Left lung (tissue), 10 donors: ENCODE measurements around the gene RFT1. TPM values are rescaled to one million over a fixed set of nuclear protein-coding genes. Genes with fewer than 3 reads are reported as not detected.
"Not testable (repeated sequence)": the region's sequence is repeated elsewhere in the genome, so short reads cannot be mapped to it uniquely, and the experiment has no call there.

Source experiments
- ATAC-seq: fragments of 200-7000 bp; cut with Tn5 transposase; one replicate; pipeline ENCODE4 v1.9.1; 2020; ENCODE audit warnings: moderate library complexity
- DNase-seq, 4 donors: peaks; one replicate each; pipeline ENCODE4 v3.0.0-alpha.2; 2013 to 2020
- H3K27ac ChIP-seq, 2 donors: fragments of 200-600 bp; sonication (generic) in 1 of 2; one replicate each; pipeline versions ENCODE4 v1.5.0 to v1.8.0; 2020 to 2021
- H3K27me3 ChIP-seq, 2 donors: fragments of 200-600 bp; sonication (generic) in 1 of 2; one replicate each; pipeline versions ENCODE4 v1.5.0 to v1.8.0; 2020 to 2021
- H3K36me3 ChIP-seq, 2 donors: fragments of 200-600 bp; sonication (generic) in 1 of 2; one replicate each; pipeline versions ENCODE4 v1.5.0 to v1.8.0; 2020 to 2021
- H3K4me1 ChIP-seq, 2 donors: fragments of 200-600 bp; one replicate each; pipeline ENCODE4 v1.8.0; 2021
- H3K4me3 ChIP-seq, 2 donors: fragments of 200-600 bp; sonication (generic) in 1 of 2; one replicate each; pipeline versions ENCODE4 v1.5.0 to v1.8.0; 2020 to 2021; ENCODE audit warnings: mild to moderate bottlenecking in 1 of 2
- H3K9me3 ChIP-seq, 2 donors: fragments of 200-600 bp; sonication (generic) in 1 of 2; one replicate each; pipeline versions ENCODE4 v1.5.0 to v1.8.0; 2020 to 2021
- CTCF ChIP-seq, 2 donors: fragments of 200-600 bp; sonication (generic) in 1 of 2; IDR thresholded peaks; one replicate each; pipeline versions ENCODE4 v1.5.0 to v1.8.0; 2021; ENCODE audit warnings: antibody characterized with exemption in 2 of 2
- intact Hi-C, 2 donors: fragments of 100-400 bp; cut with DNase I; formaldehyde crosslinking; loops; one replicate each; pipeline versions ENCODE4 v1.11.2 to v1.14.2; 2022
- polyA plus RNA-seq, 6 donors: library from polyadenylated mRNA; unstranded; fragments of 120-200 nt; gene quantifications; one replicate each; pipeline ENCODE4 v1.2.1, GENCODE V29; 2013; ENCODE audit not compliant: insufficient read length in 6 of 6
- total RNA-seq, 2 donors: library from RNA; stranded (reverse); fragmentation: NEBNext Ultra II Directional; extraction: Animal tissue kit (Norgen Biotek cat#: 25700); gene quantifications; one replicate each; pipeline ENCODE4 v1.2.1, GENCODE V29; 2021
- donor health status: DM: no; HTN: yes; CAD: no.
- donor health status: DM: no; HTN: no; CAD: no.

Gene RFT1
- total and polyA plus RNA-seq, 8 donors = 23.2 to 28.0 (median 24.4) TPM

- H3K36me3 ChIP-seq = no peaks in the 10 kb centered on the region
- TF ChIP-seq CTCF (IDR thresholded peaks at IDR 0.05) = no peak
- ATAC-seq (no peak), DNase-seq (no peak)
- no peak overlapping the region for H3K27ac ChIP-seq
- no peaks in the 10 kb centered on the region for H3K9me3 ChIP-seq
- H3K27me3 ChIP-seq = peaks cover 0 to 27% of the 10 kb centered on the region in 2 donors
- intact Hi-C loops = no loop called here
- H3K4me1 ChIP-seq = peaks cover 6 to 58% of the 10 kb centered on the region in 2 donors
- H3K4me3 ChIP-seq = no peak overlapping the region
These were observed 23.1 kb upstream of the RFT1 start for GRCh38 chr3:53153264-53153823.

- intact Hi-C loops = no loop called here
- ATAC-seq (no peak), DNase-seq (no peak)
- Histone ChIP-seq H3K36me3 (no peaks in the 10 kb centered on the region), H3K4me1 (peaks cover 6 to 60% of the 10 kb centered on the region in 2 donors), H3K27ac (no peak overlapping the region), H3K4me3 (no peak overlapping the region), H3K27me3 (peaks cover 0 to 22% of the 10 kb centered on the region in 2 donors), H3K9me3 (no peaks in the 10 kb centered on the region)
- TF ChIP-seq CTCF (IDR thresholded peaks at IDR 0.05) = no peak
These were observed 21.8 kb upstream of the RFT1 start for GRCh38 chr3:53151870-53152660.

GRCh38 chr3:53151465-53151864 lies 21.2 kb upstream of the RFT1 start:
- no peak overlapping the region for H3K4me3 ChIP-seq
- peaks cover 0 to 16% of the 10 kb centered on the region in 2 donors for H3K27me3 ChIP-seq
- H3K27ac ChIP-seq = no peak overlapping the region
- TF ChIP-seq CTCF (IDR thresholded peaks at IDR 0.05) = no peak
- DNase-seq = no peak
- H3K36me3 ChIP-seq = no peaks in the 10 kb centered on the region
- intact Hi-C loops = no loop called here
- no peaks in the 10 kb centered on the region for H3K9me3 ChIP-seq
- peaks cover 6 to 60% of the 10 kb centered on the region in 2 donors for H3K4me1 ChIP-seq
- no peak for ATAC-seq

- H3K4me3 ChIP-seq, ATAC-seq, DNase-seq, intact Hi-C loops, H3K9me3 ChIP-seq, H3K36me3 ChIP-seq: not testable (repeated sequence)
- Histone ChIP-seq H3K4me1 (peaks cover 8 to 57% of the 10 kb centered on the region in 2 donors), H3K27ac (peak overlapping the region in 1 of 2 donors; percentile 33), H3K27me3 (peaks cover 0 to 12% of the 10 kb centered on the region in 2 donors)
These were observed 20.8 kb upstream of the RFT1 start for GRCh38 chr3:53151086-53151438.

- Histone ChIP-seq H3K9me3 (no peaks in the 10 kb centered on the region), H3K27me3 (peaks cover 0 to 6% of the 10 kb centered on the region in 2 donors), H3K4me1 (peaks cover 9 to 57% of the 10 kb centered on the region in 2 donors), H3K27ac (peak overlapping the region; percentile 15 to 33), H3K4me3 (no peak overlapping the region), H3K36me3 (no peaks in the 10 kb centered on the region)
- DNase-seq = peak in 1 of 4 donors; percentile 78
- no peak for TF ChIP-seq CTCF (IDR thresholded peaks at IDR 0.05)
- intact Hi-C loops = no loop called here
- peak; percentile 62 for ATAC-seq
These were observed 20.2 kb upstream of the RFT1 start for GRCh38 chr3:53150247-53151085.
